H9 (cell line): ENCODE data around the gene GFPT2. TPM values are rescaled to one million over a fixed set of nuclear protein-coding genes. Genes with fewer than 3 reads are reported as not detected.

Source experiments
- DNase-seq: peaks from one replicate; pipeline ENCODE4 v3.0.0-alpha.2; 2017
- H2AFZ ChIP-seq: one replicate; pipeline ENCODE4 v1.6.1; 2013; ENCODE audit warnings: mild to moderate bottlenecking, low read length, control low read depth, moderate library complexity
- H2AK5ac ChIP-seq: 2 replicates; pipeline ENCODE4 v1.6.1; 2013; ENCODE audit warnings: low read length, control low read depth, mixed read lengths; ENCODE audit not compliant: insufficient read length
- H2BK120ac ChIP-seq: one replicate; pipeline ENCODE4 v1.6.1; 2013; ENCODE audit warnings: low read depth, mild to moderate bottlenecking, low read length, control low read depth, inconsistent platforms; ENCODE audit not compliant: poor library complexity, severe bottlenecking
- H2BK12ac ChIP-seq: 2 replicates; pipeline ENCODE4 v1.6.1; 2013; ENCODE audit warnings: low read length, control low read depth, mixed read lengths, low read depth; ENCODE audit not compliant: insufficient read length
- H2BK15ac ChIP-seq: 2 replicates; pipeline ENCODE4 v1.6.1; 2013; ENCODE audit warnings: low read depth, low read length, control low read depth
- H2BK20ac ChIP-seq: one replicate; pipeline ENCODE4 v1.6.1; 2013; ENCODE audit warnings: low read depth, mild to moderate bottlenecking, low read length, control low read depth, inconsistent platforms; ENCODE audit not compliant: poor library complexity, severe bottlenecking
- H2BK5ac ChIP-seq: 2 replicates; pipeline ENCODE4 v1.6.1; 2013; ENCODE audit warnings: low read length, control low read depth, mixed read lengths; ENCODE audit not compliant: insufficient read length
- H3K14ac ChIP-seq: 2 replicates; pipeline ENCODE4 v1.6.1; 2013; ENCODE audit warnings: low read length, control low read depth; ENCODE audit not compliant: insufficient read depth
- H3K18ac ChIP-seq: 2 replicates; pipeline ENCODE4 v1.6.1; 2013; ENCODE audit warnings: low read depth, mild to moderate bottlenecking, mixed read lengths, low read length, control low read depth; ENCODE audit not compliant: insufficient read length
- H3K23ac ChIP-seq: 2 replicates; pipeline ENCODE4 v1.6.1; 2013; ENCODE audit warnings: low read length, control low read depth, mixed read lengths, low read depth; ENCODE audit not compliant: insufficient read length
- H3K23me2 ChIP-seq: 2 replicates; pipeline ENCODE4 v1.6.1; 2013; ENCODE audit warnings: low read depth, mild to moderate bottlenecking, mixed read lengths, low read length, control low read depth; ENCODE audit not compliant: insufficient read length, poor library complexity, severe bottlenecking
- H3K27ac ChIP-seq: 2 replicates; pipeline ENCODE4 v1.5.1; 2013; ENCODE audit warnings: low read length, control low read depth, mixed read lengths, low read depth; ENCODE audit not compliant: insufficient read length
- H3K27me3 ChIP-seq: 2 replicates; pipeline ENCODE4 v1.6.1; 2013; ENCODE audit warnings: low read length, control low read depth, inconsistent platforms; ENCODE audit not compliant: insufficient read depth
- H3K4ac ChIP-seq: 2 replicates; pipeline ENCODE4 v1.6.1; 2013; ENCODE audit warnings: low read depth, mild to moderate bottlenecking, control low read depth, inconsistent platforms, low read length, moderate library complexity
- H3K4me1 ChIP-seq: 2 replicates; pipeline ENCODE4 v1.6.1; 2013; ENCODE audit warnings: low read length, control low read depth, inconsistent platforms; ENCODE audit not compliant: insufficient read depth
- H3K4me2 ChIP-seq: 2 replicates; pipeline ENCODE4 v1.6.1; 2013; ENCODE audit warnings: low read length, control low read depth, mixed read lengths; ENCODE audit not compliant: insufficient read length, insufficient read depth
- H3K56ac ChIP-seq: 2 replicates; pipeline ENCODE4 v1.6.1; 2013; ENCODE audit warnings: low read depth, mild to moderate bottlenecking, mixed read lengths, low read length, control low read depth; ENCODE audit not compliant: insufficient read length
- H3K79me1 ChIP-seq: 2 replicates; pipeline ENCODE4 v1.6.1; 2013; ENCODE audit warnings: low read depth, mild to moderate bottlenecking, moderate library complexity, low read length, control low read depth, inconsistent platforms; ENCODE audit not compliant: insufficient read depth, poor library complexity, severe bottlenecking
- H3K79me2 ChIP-seq: 2 replicates; pipeline ENCODE4 v1.6.1; 2013; ENCODE audit warnings: low read length, control low read depth, inconsistent platforms; ENCODE audit not compliant: insufficient read depth
- H3K9ac ChIP-seq: 2 replicates; pipeline ENCODE4 v1.6.1; 2013; ENCODE audit warnings: low read length, control low read depth, mixed read lengths; ENCODE audit not compliant: insufficient read length; ENCODE audit errors: extremely low read depth
- H3K9me3 ChIP-seq: one replicate; pipeline ENCODE4 v1.6.1; 2013; ENCODE audit warnings: low read depth, low read length, inconsistent platforms; ENCODE audit not compliant: control insufficient read depth
- H3T11ph ChIP-seq: one replicate; pipeline ENCODE4 v1.6.1; 2013; ENCODE audit warnings: mild to moderate bottlenecking, low read length, control low read depth, inconsistent platforms
- H4K20me1 ChIP-seq: one replicate; pipeline ENCODE4 v1.6.1; 2013; ENCODE audit not compliant: control insufficient read depth, insufficient read length, insufficient read depth
- H4K5ac ChIP-seq: 2 replicates; pipeline ENCODE4 v1.6.1; 2013; ENCODE audit warnings: low read depth, mild to moderate bottlenecking, mixed read lengths, low read length, control low read depth; ENCODE audit not compliant: insufficient read length
- H4K8ac ChIP-seq: replicated peaks from 2 replicates; pipeline ENCODE4 v1.6.1; 2013; ENCODE audit warnings: low read length, control low read depth, mixed read lengths, low read depth; ENCODE audit not compliant: insufficient read length
- H4K91ac ChIP-seq: 2 replicates; pipeline ENCODE4 v1.6.1; 2013; ENCODE audit warnings: low read depth, mild to moderate bottlenecking, moderate library complexity, mixed read lengths, low read length, control low read depth; ENCODE audit not compliant: insufficient read length
- H3K27ac Mint-ChIP-seq, 3 experiments: 2 replicates in 2 of 3; 3 replicates in 1 of 3; pipeline ENCODE4 v1.8.0; 2020 to 2021; ENCODE audit warnings: mixed read lengths in 3 of 3, mild to moderate bottlenecking in 1 of 3, moderate library complexity in 1 of 3
- H3K27me3 Mint-ChIP-seq: 2 replicates; pipeline ENCODE4 v1.8.0; 2021; ENCODE audit warnings: low read depth, mild to moderate bottlenecking, moderate library complexity, mixed read lengths
- H3K36me3 Mint-ChIP-seq, 3 experiments: 2 replicates in 2 of 3; 3 replicates in 1 of 3; pipeline ENCODE4 v1.8.0; 2020 to 2021; ENCODE audit warnings: low read depth in 3 of 3, mixed read lengths in 3 of 3; ENCODE audit not compliant: insufficient read depth in 1 of 3
- H3K4me1 Mint-ChIP-seq, 2 experiments: 2 replicates each; pipeline ENCODE4 v1.8.0; 2020; ENCODE audit warnings: mixed read lengths in 2 of 2
- H3K4me3 Mint-ChIP-seq, 2 experiments: 2 replicates in 1 of 2; 3 replicates in 1 of 2; pipeline ENCODE4 v1.8.0; 2020 to 2021; ENCODE audit warnings: mild to moderate bottlenecking in 2 of 2, mixed read lengths in 2 of 2, moderate library complexity in 1 of 2
- H3K9me3 Mint-ChIP-seq, 2 experiments: 2 replicates in 1 of 2; 3 replicates in 1 of 2; pipeline ENCODE4 v1.8.0; 2020; ENCODE audit warnings: mild to moderate bottlenecking in 2 of 2, mixed read lengths in 2 of 2, moderate library complexity in 1 of 2
- WGBS: extraction: QIAGEN DNeasy Blood & Tissue Kit; methylation state at CpG from one replicate; pipeline ENCODE4 v1.1.7; 2013; ENCODE audit warnings: missing lambda C conversion rate, low lambda C conversion rate, mixed read lengths; ENCODE audit not compliant: insufficient read length; ENCODE audit errors: extremely low coverage; 5-methylcytosine and 5-hydroxymethylcytosine counted together
- total RNA-seq: library from RNA; stranded (reverse); gene quantifications from 2 replicates; pipeline ENCODE4 v1.2.1, GENCODE V29; 2021
- TF ChIP-seq, protein P1 (sequence below): fragments of 200-600 bp; sonication (generic); conservative IDR thresholded peaks from 3 replicates; pipeline ENCODE4 v1.8.0; 2021; ENCODE audit warnings: antibody characterized with exemption, mild to moderate bottlenecking

The GFPT2 gene
- total RNA-seq, 1 experiment from 2014 or later = 89.8 TPM

DNA sequence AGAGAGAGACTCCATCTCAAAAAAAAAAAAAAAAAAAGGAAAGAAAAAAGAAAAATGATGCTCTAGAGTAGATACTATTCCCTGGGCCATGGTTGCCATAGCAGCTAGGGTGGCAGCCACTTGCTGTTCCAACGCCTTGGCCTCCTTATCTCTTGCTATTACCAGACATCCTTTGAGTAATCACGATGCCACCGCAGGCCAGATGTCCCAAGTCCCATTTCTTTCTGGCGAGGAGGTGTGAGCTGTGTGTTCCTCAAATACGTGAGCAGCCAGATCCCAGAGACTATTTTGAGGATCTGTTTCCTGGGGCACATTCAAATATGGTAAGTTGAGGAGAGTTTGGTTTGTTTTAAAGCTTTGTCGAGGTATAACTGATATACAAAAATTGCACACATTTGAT lies 23.4 kb upstream of the GFPT2 start:
- Histone ChIP-seq H2BK20ac (no peak overlapping the region), H3K79me1 (no peaks in the 10 kb centered on the region), H2AK5ac (no peak overlapping the region), H4K8ac (no peak overlapping the region), H3K27me3 (no peaks in the 10 kb centered on the region), H2BK12ac (no peak overlapping the region), H2BK120ac (no peak overlapping the region), H3K14ac (no peak overlapping the region), H2BK5ac (no peak overlapping the region), H2AFZ (no peak overlapping the region), H3K23ac (no peak overlapping the region), H3K23me2 (no peaks in the 10 kb centered on the region), H4K20me1 (no peaks in the 10 kb centered on the region), H3K79me2 (no peaks in the 10 kb centered on the region), H3K4me2 (no peak overlapping the region), H4K91ac (no peak overlapping the region), H3K4me1 (no peaks in the 10 kb centered on the region), H3K4ac (no peak overlapping the region), H4K5ac (no peak overlapping the region), H3K27ac (no peak overlapping the region), H3K56ac (no peak overlapping the region), H3K9me3 (no peaks in the 10 kb centered on the region), H3K9ac (no peak overlapping the region), H3T11ph (no peak overlapping the region), H3K18ac (no peak overlapping the region), H2BK15ac (no peak overlapping the region)
- no peak overlapping the region for H3K27ac Mint-ChIP-seq
- no CpG with 5 or more reads among the region's 6 CpGs for WGBS
- no peak overlapping the region for H3K4me3 Mint-ChIP-seq
- H3K27me3 Mint-ChIP-seq = peaks cover 1% of the 10 kb centered on the region; the same call in 1 of the 2 replicates
- H3K36me3 Mint-ChIP-seq = no peaks in the 10 kb centered on the region
- no peak for DNase-seq
- TF ChIP-seq, protein P1, sequence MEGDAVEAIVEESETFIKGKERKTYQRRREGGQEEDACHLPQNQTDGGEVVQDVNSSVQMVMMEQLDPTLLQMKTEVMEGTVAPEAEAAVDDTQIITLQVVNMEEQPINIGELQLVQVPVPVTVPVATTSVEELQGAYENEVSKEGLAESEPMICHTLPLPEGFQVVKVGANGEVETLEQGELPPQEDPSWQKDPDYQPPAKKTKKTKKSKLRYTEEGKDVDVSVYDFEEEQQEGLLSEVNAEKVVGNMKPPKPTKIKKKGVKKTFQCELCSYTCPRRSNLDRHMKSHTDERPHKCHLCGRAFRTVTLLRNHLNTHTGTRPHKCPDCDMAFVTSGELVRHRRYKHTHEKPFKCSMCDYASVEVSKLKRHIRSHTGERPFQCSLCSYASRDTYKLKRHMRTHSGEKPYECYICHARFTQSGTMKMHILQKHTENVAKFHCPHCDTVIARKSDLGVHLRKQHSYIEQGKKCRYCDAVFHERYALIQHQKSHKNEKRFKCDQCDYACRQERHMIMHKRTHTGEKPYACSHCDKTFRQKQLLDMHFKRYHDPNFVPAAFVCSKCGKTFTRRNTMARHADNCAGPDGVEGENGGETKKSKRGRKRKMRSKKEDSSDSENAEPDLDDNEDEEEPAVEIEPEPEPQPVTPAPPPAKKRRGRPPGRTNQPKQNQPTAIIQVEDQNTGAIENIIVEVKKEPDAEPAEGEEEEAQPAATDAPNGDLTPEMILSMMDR = no peak
- H3K4me1 Mint-ChIP-seq = peaks cover 8 to 18% of the 10 kb centered on the region in 2 experiments
- no peaks in the 10 kb centered on the region for H3K9me3 Mint-ChIP-seq
